Smooth muscle cell (in vitro differentiated cells): ENCODE data around the gene S1PR2. TPM values are rescaled to one million over a fixed set of nuclear protein-coding genes. Genes with fewer than 3 reads are reported as not detected.

ENCODE experiments used
- DNase-seq: peaks from one replicate; lab custom pipeline; 2025; ENCODE audit not compliant: unreplicated experiment; lab: John Stamatoyannopoulos, UW
- H2AFZ ChIP-seq: fragments of 200-600 bp; sonication (generic); 2 replicates; pipeline ENCODE4 v1.6.0; 2016; ENCODE audit warnings: antibody characterized with exemption, low read depth, mild to moderate bottlenecking
- H3F3A ChIP-seq: fragments of 200-600 bp; sonication (generic); 2 replicates; pipeline ENCODE4 v1.6.0; 2017; ENCODE audit warnings: antibody characterized with exemption, low read depth
- H3K27ac ChIP-seq: fragments of 200-600 bp; sonication (generic); 2 replicates; pipeline ENCODE4 v1.5.1; 2016; ENCODE audit warnings: low read depth, mild to moderate bottlenecking
- H3K27me3 ChIP-seq: fragments of 200-600 bp; sonication (generic); 2 replicates; pipeline ENCODE4 v1.6.1; 2016; ENCODE audit warnings: low read depth, mild to moderate bottlenecking
- H3K36me3 ChIP-seq: fragments of 200-600 bp; sonication (generic); 2 replicates; pipeline ENCODE4 v1.5.1; 2016; ENCODE audit warnings: low read depth
- H3K4me1 ChIP-seq: fragments of 200-600 bp; sonication (generic); 2 replicates; pipeline ENCODE4 v1.5.1; 2016; ENCODE audit warnings: low read depth
- H3K4me2 ChIP-seq: fragments of 200-600 bp; sonication (generic); 2 replicates; pipeline ENCODE4 v1.6.0; 2016; ENCODE audit warnings: mild to moderate bottlenecking
- H3K4me3 ChIP-seq: fragments of 200-600 bp; sonication (generic); 2 replicates; pipeline ENCODE4 v1.5.1; 2016; ENCODE audit warnings: mild to moderate bottlenecking
- H3K79me2 ChIP-seq: fragments of 200-600 bp; sonication (generic); 2 replicates; pipeline ENCODE4 v1.6.0; 2016; ENCODE audit warnings: low read depth, mild to moderate bottlenecking
- H3K9ac ChIP-seq: fragments of 200-600 bp; sonication (generic); 2 replicates; pipeline ENCODE4 v1.6.0; 2016; ENCODE audit warnings: low read depth
- H3K9me3 ChIP-seq: fragments of 200-600 bp; sonication (generic); replicated peaks from 2 replicates; pipeline ENCODE4 v1.5.1; 2016; ENCODE audit warnings: low read depth
- H4K20me1 ChIP-seq: fragments of 200-600 bp; sonication (generic); 2 replicates; pipeline ENCODE4 v1.6.0; 2016; ENCODE audit warnings: low read depth
- WGBS: methylation state at CpG from one replicate; pipeline ENCODE4 v1.1.7; 2016; ENCODE audit warnings: low lambda C conversion rate; 5-methylcytosine and 5-hydroxymethylcytosine counted together
- polyA plus RNA-seq: library from polyadenylated mRNA; unstranded; fragments of >200 nt; fragmentation: Nextera tagmentation; extraction: Ambion mirVana; gene quantifications from 2 replicates; pipeline ENCODE4 v1.2.1, GENCODE V29; 2016
- total RNA-seq: library from RNA; depleted of rRNA; stranded (reverse); fragments of >200 nt; gene quantifications from 2 replicates; pipeline ENCODE4 v1.2.3, GENCODE V29; 2014
- TF ChIP-seq, protein P1 (sequence below): fragments of 200-600 bp; sonication (generic); IDR thresholded peaks from 2 replicates; pipeline ENCODE4 v1.5.1; 2017; ENCODE audit warnings: borderline replicate concordance, mild to moderate bottlenecking, antibody characterized with exemption; ENCODE audit not compliant: insufficient read depth, poor library complexity, severe bottlenecking

S1PR2 gene
- total and polyA plus RNA-seq, 2 experiments from 2014 or later, result 6.5 to 9.8 TPM

DNA sequence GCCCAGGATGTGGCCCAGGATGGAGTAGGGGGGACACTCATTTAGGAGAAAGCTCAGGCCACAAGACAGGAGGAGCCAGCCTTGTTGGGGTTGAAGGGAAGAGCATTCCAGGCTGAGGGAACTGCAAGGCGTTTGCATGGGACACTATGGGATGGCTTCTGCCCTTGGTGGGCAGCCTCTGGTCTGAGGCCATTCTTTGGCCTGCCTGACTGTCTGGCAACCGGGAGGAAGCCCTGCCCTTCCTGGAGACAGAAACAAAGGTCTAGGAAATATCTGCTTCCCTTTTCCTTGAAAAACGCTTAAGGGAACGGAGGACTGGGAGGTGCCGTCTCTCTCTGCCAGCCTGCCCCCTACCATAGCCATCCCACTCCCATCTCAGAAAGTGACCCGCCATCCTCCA lies 36.9 kb upstream of the S1PR2 start:
- Histone ChIP-seq H3K27me3 (peaks cover 9% of the 10 kb centered on the region), H2AFZ (no peak overlapping the region), H3K79me2 (no peaks in the 10 kb centered on the region), H3K9ac (no peak overlapping the region), H3K27ac (no peak overlapping the region), H3K36me3 (no peaks in the 10 kb centered on the region), H3F3A (no peaks in the 10 kb centered on the region), H3K4me3 (no peak overlapping the region), H4K20me1 (no peaks in the 10 kb centered on the region), H3K4me2 (no peak overlapping the region), H3K9me3 (no peaks in the 10 kb centered on the region), H3K4me1 (no peaks in the 10 kb centered on the region)
- TF ChIP-seq, protein P1, sequence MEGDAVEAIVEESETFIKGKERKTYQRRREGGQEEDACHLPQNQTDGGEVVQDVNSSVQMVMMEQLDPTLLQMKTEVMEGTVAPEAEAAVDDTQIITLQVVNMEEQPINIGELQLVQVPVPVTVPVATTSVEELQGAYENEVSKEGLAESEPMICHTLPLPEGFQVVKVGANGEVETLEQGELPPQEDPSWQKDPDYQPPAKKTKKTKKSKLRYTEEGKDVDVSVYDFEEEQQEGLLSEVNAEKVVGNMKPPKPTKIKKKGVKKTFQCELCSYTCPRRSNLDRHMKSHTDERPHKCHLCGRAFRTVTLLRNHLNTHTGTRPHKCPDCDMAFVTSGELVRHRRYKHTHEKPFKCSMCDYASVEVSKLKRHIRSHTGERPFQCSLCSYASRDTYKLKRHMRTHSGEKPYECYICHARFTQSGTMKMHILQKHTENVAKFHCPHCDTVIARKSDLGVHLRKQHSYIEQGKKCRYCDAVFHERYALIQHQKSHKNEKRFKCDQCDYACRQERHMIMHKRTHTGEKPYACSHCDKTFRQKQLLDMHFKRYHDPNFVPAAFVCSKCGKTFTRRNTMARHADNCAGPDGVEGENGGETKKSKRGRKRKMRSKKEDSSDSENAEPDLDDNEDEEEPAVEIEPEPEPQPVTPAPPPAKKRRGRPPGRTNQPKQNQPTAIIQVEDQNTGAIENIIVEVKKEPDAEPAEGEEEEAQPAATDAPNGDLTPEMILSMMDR, result no peak
- DNase-seq, result no peak
- 92% methylated on average over 6 of the region's 6 CpGs for WGBS

DNA sequence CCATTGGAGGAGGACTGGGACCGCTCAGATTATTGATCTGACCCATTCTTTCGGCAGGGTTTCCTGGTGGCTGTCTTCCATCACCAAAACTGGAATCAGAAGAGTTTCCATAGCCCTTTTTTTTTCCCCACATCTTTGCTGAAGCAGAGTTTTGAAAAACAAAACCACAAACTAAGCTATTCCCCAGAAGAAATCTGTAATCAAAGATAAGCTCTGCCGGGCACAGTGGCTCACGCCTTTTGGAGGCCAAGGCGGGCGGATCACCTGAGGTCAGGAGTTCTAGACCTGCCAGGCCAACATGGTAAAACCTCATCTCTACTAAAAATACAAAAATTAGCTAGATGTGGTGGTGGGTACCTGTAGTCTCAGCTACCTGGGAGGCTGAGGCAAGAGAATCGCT lies 35.6 kb upstream of the S1PR2 start:
- H3K4me2 ChIP-seq, result no peak overlapping the region
- DNase-seq, result no peak
- no peak overlapping the region for H3K9ac ChIP-seq
- H3K79me2 ChIP-seq, result no peaks in the 10 kb centered on the region
- TF ChIP-seq, protein P1, result no peak
- no peaks in the 10 kb centered on the region for H3F3A ChIP-seq
- peaks cover 9% of the 10 kb centered on the region for H3K27me3 ChIP-seq
- H3K9me3 ChIP-seq, result no peaks in the 10 kb centered on the region
- no peaks in the 10 kb centered on the region for H4K20me1 ChIP-seq
- no peak overlapping the region for H3K4me3 ChIP-seq
- H3K27ac ChIP-seq, result no peak overlapping the region
- WGBS, result 92% methylated on average over 7 of the region's 7 CpGs
- no peaks in the 10 kb centered on the region for H3K4me1 ChIP-seq
- H3K36me3 ChIP-seq, result no peaks in the 10 kb centered on the region
- H2AFZ ChIP-seq, result no peak overlapping the region

DNA sequence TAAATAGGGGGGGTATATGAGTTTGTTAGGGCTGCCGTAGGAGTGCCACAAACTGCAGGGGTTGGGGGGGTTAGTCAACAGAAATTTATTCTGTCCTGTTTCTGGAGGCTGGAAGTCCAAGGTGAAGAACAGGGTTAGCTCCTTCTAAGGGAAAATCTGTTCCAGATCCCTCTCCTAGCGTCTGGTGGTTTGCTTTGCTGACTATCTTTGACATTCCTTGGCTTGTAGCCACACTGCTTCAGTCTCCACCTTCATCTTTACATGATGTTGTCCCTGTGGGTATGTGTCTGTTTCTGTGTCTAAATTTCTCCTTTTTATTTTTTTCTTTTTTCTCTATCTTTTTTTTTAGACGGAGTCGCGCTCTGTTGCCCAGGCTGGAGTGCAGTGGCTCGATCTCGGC lies 31.6 kb upstream of the S1PR2 start:
- Histone ChIP-seq H3F3A (no peaks in the 10 kb centered on the region), H3K4me1 (no peaks in the 10 kb centered on the region), H3K36me3 (no peaks in the 10 kb centered on the region), H3K79me2 (no peaks in the 10 kb centered on the region), H3K4me2 (no peak overlapping the region), H4K20me1 (no peaks in the 10 kb centered on the region), H3K27me3 (no peaks in the 10 kb centered on the region), H3K9ac (no peak overlapping the region), H2AFZ (no peak overlapping the region), H3K4me3 (no peak overlapping the region), H3K9me3 (no peaks in the 10 kb centered on the region), H3K27ac (no peak overlapping the region)
- DNase-seq, result no peak
- TF ChIP-seq, protein P1, result no peak
- WGBS, result 83% methylated on average over 7 of the region's 7 CpGs

DNA sequence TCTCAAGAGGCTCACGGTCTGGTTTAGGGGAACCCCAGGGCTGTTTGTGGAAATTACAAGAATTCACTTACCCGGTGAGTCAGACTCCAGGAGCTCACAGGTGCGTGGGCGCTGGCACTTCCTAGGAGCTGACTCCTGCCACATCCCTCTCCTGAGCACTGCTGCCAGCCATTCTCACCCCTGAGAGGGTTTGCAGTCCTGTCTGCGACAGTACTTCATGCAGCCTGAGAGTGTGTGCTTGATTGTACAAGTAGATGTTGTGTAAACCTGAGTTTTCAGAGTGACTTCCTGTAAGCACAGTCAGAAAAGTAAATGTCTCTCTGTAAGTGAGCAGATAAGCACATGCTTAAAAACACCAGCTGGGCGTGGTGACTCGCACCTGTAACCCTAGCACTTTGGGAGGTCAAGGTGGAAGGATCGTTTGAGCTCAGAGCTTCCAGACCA lies 29.0 kb upstream of the S1PR2 start:
- WGBS, result 86% methylated on average over 8 of the region's 8 CpGs
- Histone ChIP-seq H3K27ac (no peak overlapping the region), H2AFZ (no peak overlapping the region), H3K4me2 (no peak overlapping the region), H3K4me1 (no peaks in the 10 kb centered on the region), H3F3A (no peaks in the 10 kb centered on the region), H3K4me3 (no peak overlapping the region), H3K79me2 (no peaks in the 10 kb centered on the region), H4K20me1 (no peaks in the 10 kb centered on the region), H3K9ac (no peak overlapping the region), H3K36me3 (no peaks in the 10 kb centered on the region), H3K9me3 (no peaks in the 10 kb centered on the region), H3K27me3 (no peaks in the 10 kb centered on the region)
- TF ChIP-seq, protein P1, result no peak
- no peak for DNase-seq
